HG03066 (cell line): ENCODE data around the gene CD177.
"Not testable (repeated sequence)": the region's sequence is repeated elsewhere in the genome, so short reads cannot be mapped to it uniquely, and the experiment has no call there.

Source experiments
- ATAC-seq: cut with Tn5 transposase; IDR thresholded peaks from one replicate; pipeline ENCODE4 v1.9.1; 2021; ENCODE audit warnings: low read depth; ENCODE audit not compliant: unreplicated experiment

The CD177 gene

DNA sequence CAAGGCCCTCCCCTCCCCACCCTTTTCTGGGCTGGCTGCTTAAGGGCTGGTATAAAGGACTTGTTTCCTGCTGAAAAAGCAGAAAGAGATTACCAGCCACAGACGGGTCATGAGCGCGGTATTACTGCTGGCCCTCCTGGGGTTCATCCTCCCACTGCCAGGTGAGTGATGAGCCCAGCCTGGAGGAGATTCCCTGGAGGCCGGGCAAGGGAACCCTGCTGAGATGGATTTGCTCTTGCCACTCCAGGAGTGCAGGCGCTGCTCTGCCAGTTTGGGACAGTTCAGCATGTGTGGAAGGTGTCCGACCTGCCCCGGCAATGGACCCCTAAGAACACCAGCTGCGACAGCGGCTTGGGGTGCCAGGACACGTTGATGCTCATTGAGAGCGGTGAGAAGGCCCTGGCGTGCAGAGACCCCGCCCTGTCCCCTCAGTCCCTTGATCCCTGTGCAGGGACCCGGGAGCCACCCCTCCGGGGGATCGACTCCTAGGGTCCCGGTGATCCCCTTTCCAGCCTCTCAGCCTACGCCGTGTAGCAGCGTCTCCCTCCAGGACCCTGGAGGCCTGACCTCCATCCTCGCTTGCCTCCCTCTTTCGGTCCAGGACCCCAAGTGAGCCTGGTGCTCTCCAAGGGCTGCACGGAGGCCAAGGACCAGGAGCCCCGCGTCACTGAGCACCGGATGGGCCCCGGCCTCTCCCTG, at the start of gene CD177:
TSS of gene CD177 (plus strand) at position 81 of the 699 bp plus-strand sequence. CDS start at position 110, 29 bp downstream.
- ATAC-seq = no peak

DNA sequence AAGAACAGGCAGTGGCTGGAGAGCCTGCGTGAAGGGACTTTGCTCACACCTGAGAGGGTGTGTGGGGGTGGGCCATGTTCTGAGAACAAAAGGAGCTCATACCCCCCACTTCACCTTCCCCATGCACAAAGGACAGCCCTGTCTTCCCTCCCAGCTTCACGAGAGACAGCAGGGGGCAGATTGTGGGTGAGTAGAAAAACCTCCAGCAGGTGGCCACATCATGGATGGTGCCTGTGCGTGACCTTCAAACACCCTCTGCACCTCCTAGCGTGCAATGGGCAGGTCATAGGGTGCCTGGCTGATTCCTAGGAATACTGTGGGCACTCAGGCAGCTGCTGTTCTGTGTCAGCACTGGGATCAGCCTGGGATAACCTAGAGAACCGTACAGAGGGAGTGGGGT, 47.8 kb upstream of the CD177 start:
- no peak for ATAC-seq

DNA sequence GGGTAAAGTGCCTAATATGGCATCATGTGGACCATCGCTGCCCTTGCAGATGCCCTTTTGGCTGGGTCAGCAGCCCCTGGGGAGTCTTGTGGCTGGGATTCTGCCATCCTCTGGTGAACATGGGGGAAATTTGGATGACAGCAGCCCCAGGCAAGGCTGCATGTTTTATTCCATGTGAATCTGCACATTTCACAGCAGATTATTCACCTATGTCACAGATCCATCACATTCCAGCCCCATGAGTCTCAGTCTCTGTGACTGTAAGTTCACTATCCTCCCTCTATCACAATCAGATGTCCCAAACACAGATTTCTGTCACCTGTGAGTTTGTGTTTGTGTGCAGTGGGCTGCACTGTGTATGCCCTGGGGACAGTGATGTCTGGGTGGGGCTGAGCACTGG, 47.4 kb upstream of the CD177 start:
- ATAC-seq = no peak

- no peak for ATAC-seq
Observed at GRCh38 chr19:43308244-43308815, 45.2 kb upstream of the CD177 start.

GRCh38 chr19:43309466-43309865, 44.0 kb upstream of the CD177 start:
- no peak for ATAC-seq

DNA sequence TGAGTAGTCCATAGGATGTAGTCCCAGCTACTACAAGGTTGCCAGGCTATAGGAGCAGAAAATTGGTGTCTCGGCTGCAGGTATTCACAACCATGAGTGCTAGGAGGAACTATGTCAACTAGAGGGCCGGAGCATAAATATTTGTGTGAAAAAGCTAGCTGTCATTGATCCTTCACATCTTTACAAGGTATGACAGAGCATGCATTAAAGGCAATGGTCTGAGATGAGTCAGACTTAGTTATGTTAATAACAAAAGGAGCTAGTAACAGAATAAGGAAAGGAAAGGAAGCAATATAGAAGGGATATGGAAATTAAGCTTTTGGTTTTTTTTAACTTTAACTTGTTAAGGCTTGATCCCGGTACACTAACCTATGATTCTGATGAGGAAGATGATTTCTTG, 43.3 kb upstream of the CD177 start:
- ATAC-seq = no peak

- no peak for ATAC-seq
Observed at GRCh38 chr19:43311256-43311655, 42.2 kb upstream of the CD177 start.

DNA sequence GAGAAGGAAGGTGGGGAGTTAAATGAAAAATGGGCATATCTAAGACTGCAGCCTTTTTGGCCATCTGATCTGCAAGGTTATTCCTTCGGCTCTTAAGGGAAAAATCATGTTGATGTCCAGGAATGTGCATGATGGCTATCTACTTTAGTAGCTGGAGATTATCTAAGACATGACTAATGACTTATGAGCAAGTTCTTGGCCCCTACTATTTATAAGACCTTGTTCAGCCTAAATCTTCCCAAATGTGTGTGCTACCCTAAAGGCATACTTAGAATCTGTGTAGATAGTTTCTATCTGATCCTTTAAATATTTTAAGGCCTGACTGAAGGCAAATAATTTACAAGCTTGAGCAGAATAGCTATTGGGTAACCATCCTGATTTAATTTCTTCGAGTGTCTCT, 41.8 kb upstream of the CD177 start:
- ATAC-seq = no peak

DNA sequence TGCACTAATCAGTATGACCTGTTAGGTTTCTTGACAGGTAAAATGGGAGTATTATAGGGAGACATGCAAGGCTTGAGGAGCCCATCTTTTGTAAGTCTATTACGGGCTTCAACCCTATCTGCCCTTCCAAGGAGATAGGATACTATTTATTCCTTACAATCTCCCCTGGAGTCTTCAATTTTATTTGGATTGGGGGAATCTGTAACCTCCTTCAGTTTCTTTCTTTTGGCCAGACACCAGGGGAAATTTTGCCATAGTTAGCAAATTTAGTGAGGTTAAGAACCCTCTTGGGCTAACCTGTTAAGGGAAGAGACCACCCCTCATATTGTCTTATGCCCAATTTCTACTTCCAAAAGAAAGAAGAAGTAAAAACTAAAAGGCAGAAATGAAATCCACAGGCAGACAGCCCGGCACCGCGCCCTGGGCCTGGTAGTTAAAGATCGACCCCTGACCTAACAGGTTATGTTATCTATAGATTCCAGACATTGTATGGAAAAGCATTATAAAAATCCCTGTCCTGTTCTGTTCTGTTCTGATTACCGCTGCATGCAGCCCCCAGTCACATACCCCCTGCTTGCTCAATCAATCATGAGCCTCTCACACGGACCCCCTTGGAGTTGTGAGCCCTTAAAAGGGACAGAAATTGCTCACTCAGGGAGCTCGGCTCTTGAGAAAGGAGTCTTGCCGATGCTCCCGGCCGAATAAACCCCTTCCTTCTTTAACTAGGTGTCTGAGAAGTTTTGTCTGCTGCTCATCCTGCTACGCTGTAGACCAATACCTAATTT, 39.6 kb upstream of the CD177 start:
- no peak for ATAC-seq

GRCh38 chr19:43315851-43316250, 37.6 kb upstream of the CD177 start:
- no peak for ATAC-seq

GRCh38 chr19:43316591-43317319, 36.7 kb upstream of the CD177 start:
- ATAC-seq = no peak

DNA sequence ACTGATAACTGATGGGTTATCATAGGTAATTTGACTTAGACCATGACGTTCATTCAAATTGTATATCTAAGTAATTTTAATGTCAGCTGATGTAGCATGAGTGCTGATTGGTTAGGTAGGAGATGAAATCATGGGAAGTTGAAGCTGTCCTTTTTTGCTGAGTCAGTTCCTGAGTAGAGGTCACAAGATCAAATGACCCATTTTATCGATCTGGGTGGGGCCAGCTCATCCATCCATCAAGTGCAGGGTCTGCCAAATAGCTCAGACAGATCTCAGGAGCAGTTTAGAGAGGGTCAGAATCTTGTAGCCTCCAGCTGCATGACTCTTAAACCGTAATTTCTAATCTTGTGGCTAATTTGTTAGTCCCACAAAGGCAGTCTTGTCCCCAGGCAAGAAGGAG, 35.3 kb upstream of the CD177 start:
- ATAC-seq = no peak

DNA sequence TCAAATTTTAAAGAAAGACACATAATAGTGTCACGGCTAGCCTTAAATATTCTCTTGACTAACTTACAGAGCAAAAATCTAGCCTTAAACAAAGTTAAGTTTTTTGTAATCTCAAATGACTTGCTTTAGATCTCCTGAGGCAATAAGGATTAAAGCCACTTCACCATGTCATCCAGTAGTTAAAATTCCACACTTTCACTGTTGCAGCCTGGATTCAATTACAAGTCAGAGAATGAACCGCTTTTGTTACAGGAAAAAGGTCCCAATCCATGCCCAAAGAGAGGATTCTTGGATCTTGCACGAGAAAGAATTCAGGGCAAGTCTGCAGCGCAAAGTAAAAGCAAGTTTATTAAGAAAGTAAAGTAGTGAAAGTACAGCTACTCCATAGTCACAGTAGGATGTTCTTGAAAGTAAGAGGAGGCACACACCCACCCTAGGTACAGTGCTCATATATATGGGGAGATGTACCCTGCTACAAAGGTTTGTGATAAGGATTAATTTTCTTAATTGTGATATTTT, 34.6 kb upstream of the CD177 start:
- no peak for ATAC-seq

- no peak for ATAC-seq
Observed at GRCh38 chr19:43320546-43320945, 32.9 kb upstream of the CD177 start.

DNA sequence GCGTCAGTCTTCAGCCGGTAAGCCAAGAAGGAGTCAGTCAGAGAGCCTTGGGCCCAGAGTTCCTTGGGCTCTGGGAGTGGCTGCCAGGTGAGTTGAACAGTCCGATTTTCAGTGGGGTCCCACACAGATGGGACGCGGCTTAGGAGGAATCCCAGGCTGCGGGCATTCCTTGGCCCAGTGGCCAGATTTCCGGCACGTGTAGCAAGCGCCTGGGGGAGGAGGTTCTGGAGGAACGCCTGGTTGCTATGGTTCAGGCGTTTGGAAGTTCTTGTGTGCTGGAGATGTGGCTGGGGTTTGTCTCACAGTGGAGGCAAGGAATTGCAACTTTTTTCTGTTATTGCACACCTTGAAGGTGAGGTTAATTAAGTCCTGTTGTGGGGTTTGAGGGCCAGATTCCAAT, 26.7 kb upstream of the CD177 start:
- not testable (repeated sequence) for ATAC-seq

- ATAC-seq = not testable (repeated sequence)
Observed at GRCh38 chr19:43328561-43328960, 24.9 kb upstream of the CD177 start.

GRCh38 chr19:43329049-43329448, 24.4 kb upstream of the CD177 start:
- not testable (repeated sequence) for ATAC-seq

DNA sequence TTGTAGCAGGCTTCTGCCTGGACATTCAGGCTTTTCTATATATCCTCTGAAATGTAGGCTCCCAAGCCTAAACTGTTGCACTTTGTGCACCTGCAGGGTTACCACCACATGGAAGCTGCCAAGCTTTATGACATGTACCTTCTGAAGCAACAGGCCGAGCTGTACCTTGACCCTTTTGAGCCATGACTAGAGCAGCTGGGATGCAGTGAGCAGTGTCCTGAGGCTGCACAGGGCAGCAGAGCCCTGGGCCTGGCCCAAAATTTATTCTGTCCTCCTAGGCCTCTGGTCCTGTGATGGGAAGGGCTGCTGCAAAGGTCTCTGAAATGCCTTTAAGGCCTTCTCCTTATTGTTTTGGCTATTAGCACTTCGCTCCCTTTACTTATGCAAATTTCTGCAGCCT, 23.5 kb upstream of the CD177 start:
- ATAC-seq = no peak

GRCh38 chr19:43330726-43331434, 22.6 kb upstream of the CD177 start:
- no peak for ATAC-seq

DNA sequence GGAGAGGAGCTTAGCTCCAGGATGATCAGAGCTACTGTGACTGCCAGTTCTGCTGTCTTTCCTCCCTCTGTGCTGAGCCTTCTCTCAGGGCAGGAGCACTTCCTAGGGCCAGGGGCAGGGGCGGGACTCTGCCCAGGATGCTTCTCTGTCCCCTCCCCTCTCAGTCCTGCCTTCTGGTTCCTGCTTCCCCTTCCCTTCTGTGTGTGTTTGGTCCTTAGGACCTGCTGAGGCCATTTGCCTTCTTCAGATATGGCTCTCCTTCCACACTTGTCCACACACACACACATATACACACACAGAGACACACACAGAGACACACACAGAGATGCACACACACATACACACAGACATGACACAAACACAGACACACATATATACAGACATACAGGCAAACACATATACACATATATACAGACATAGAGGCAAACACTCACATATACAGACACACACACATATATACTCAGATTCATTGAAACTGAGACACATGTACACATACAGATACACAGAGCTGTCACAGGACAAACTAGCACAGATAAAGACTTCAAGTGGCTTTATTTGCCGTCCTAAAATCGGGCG, 22.0 kb upstream of the CD177 start:
- ATAC-seq = no peak
